IPS-NIHi7 (cell line): ENCODE results near the gene KATNAL2.

Experiments used
- DNase-seq: peaks from one replicate; pipeline ENCODE4 v3.0.0; 2012; ENCODE audit warnings: mixed read lengths; ENCODE audit errors: extremely low spot score

KATNAL2 gene

GRCh38 chr18:46917108-46917802, at the start of gene KATNAL2, which contains the start of gene PIAS2:
TSS of gene KATNAL2 (plus strand) at chr18:46917602. CDS start at chr18:46946873, 29,271 bp downstream.
TSS of gene PIAS2 (minus strand) at chr18:46917507. CDS start at chr18:46917345, 162 bp downstream.
- peak; percentile 88 for DNase-seq

DNA sequence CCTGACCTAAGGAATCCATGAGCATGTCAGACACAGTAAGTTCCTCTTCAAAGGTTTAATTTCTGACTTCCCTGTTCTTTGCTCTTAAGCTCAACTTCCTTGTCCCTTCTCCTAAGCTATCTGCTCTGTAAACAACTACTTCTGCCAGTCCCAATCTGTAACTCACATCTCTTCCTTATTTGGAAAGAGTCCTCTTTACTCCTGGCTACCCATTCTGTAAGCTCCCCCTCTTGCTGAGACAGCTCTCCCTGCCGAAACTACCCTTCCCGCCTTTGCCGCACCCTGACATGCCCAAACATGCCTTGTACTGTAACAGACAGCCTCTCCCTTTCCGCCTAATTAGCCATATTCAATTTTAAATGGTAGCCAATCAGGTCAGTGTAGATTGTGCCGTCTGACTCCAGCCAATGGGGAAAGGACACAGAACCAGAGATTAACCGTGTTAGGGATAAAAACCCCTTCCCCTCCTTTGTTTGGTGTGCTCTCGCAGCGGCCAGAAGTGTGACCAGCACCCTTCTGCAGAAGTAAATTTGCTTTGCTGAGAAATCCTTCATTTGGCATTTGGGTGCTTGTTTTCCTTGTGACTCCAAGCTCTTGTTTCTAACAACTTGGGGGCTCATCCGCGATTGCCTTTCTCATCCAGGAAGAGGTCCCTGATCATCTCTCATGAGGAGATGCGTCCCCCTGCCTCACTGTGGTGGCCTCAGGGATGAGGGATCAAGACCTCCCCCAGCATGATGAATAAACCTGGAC, 49.1 kb upstream of the KATNAL2 start:
- DNase-seq = no peak

DNA sequence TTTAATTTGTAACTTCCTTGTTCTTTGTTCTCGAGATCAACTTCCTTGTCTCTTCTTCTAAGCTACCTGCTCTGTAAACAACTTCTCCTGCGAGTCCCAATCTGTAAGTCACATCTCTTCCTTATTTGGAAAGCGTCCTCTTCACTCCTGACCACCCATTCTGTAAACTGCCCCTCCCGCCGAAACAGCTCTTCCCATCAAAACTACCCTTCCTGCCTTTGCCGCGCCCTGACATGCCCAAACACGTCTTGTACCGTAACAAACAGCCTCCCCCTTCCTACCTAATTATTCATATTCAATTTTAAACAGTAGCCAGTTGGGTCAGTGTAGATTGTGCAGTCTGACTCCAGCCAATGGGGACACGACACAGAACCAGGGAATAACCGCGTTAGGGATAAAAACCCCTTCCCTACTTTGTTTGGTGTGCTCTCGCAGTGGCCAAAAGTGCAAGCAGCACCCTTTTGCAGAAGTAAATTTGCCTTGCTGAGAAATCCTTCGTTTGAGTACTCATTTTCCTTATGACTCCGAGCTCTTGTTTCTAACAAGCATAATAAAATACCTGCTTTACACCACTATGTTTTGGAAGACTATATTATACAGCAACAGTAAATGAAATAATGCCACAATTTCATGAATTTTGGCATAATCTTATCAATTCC, 39.9 kb upstream of the KATNAL2 start:
- no peak for DNase-seq

- DNase-seq = no peak
Measured at GRCh38 chr18:46883180-46883579, 34.2 kb upstream of the KATNAL2 start.

- DNase-seq = no peak
Measured at GRCh38 chr18:46886893-46887292, 30.5 kb upstream of the KATNAL2 start.

GRCh38 chr18:46888965-46889364, 28.4 kb upstream of the KATNAL2 start:
- DNase-seq = no peak

DNA sequence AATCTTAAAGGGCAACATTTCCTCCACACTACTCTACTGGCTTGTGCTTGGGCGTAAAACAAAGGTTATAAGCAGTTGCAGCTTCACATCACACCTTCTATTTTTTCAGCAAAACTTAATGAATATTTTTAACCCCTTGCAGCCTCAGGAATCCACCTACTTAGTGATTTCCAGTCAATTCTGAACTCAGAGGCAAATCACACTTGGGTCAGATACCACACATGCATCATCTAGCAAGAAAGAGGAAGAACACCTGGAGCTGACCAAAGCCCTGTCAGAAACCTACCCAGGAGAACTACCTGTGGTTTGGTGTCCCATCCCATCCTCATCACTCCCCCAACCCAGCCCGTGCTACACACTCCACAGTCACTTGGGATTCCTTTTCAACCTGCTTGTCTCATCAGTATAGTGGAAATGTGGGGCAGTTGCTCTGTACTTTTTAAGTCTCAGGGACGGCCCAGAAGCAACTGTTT, 25.6 kb upstream of the KATNAL2 start:
- DNase-seq = no peak

DNA sequence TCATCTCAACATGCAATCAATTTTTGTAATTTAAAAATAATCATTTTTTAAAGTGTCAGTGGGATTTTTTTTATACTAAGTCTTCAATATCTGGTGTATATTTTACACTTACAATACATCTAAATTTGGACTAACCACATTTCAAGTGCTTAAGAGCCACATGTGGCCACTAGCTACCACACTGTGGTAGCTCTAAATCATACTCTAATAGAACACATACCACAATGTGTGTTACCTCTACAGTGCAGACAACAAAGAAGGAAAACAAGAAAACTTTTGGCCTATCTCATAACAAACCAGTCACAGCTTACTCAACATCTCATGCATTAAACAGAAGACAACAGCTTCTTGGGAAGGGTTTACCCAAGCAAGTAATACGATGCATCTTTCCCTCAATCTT, 24.6 kb upstream of the KATNAL2 start:
- DNase-seq = no peak

DNA sequence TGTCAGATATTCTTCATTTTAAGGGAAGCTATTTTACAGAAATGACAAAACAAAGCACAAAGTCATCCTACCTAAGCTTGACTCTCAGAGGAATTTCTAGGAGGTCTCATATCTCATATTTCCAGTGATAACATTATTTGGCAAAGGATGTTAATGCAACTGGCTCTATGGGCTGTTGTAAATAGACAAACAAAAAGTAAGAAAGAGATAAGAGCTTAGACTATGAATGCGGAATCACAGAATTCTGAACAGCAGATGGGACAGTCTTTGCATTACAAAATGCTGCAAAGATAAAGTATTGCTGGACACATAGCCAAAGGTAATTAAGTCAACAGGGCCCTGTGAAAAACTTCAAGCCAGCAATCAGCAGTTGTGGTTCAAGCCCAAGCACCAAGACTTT, 24.0 kb upstream of the KATNAL2 start:
- DNase-seq = no peak

DNA sequence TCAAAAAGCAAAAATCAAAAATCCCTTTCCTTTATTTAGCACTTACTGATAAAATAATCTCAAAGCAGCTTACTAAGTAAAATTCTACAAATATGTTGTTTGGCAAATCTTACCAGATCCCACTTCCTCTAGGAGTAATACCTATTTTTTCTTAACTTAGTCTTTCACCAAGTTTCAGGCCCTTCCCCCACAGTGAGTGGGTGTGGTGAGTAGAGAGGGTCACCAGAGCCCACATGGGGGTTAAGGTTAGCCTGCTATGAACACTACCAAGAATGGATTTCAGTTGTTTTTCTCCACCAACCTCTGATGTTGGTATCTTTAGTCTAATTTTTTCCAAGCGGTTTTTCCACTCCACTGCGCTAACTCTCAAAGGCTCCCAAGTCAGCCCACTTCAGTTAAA, 23.3 kb upstream of the KATNAL2 start:
- no peak for DNase-seq

GRCh38 chr18:46899274-46899948, 18.0 kb upstream of the KATNAL2 start:
- DNase-seq = peak; percentile 74

DNA sequence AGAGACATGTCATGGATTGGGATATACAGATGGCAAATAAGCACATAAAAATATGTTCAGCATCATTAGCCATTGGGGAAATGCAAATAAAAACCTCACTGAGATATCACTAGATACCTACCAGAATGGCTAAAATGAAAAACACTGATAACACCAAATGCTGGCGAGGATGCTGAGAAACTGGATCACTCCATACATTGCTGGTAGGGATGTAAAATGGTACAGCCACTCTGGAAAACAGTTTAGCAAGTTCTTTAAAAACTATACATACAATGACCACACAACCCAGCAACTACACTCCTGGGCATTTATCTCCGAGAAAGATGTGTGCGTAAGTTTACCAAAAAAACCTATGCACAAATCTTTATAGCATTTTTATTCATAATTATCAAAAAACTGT, 14.0 kb upstream of the KATNAL2 start:
- no peak for DNase-seq

DNA sequence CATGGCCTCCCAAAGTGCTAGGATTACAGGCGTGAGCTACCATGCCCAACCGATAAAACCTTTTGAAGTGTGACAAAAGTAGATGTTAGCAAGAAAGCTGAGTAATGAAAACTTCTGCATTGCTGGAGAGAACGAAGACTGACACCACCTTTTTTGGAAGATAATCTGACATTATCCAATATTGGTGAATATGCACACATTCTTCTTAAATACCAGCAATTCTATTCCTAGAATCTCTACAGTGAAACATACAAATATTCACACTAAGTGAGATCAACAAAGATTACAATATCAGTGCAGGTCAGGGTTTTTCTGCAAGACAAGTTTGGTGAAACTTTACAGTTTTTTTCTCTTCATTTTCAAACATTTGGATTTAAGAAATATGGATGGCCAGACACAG, 7.9 kb upstream of the KATNAL2 start:
- no peak for DNase-seq

- DNase-seq = no peak
Measured at GRCh38 chr18:46910856-46911255, 6.5 kb upstream of the KATNAL2 start.

DNA sequence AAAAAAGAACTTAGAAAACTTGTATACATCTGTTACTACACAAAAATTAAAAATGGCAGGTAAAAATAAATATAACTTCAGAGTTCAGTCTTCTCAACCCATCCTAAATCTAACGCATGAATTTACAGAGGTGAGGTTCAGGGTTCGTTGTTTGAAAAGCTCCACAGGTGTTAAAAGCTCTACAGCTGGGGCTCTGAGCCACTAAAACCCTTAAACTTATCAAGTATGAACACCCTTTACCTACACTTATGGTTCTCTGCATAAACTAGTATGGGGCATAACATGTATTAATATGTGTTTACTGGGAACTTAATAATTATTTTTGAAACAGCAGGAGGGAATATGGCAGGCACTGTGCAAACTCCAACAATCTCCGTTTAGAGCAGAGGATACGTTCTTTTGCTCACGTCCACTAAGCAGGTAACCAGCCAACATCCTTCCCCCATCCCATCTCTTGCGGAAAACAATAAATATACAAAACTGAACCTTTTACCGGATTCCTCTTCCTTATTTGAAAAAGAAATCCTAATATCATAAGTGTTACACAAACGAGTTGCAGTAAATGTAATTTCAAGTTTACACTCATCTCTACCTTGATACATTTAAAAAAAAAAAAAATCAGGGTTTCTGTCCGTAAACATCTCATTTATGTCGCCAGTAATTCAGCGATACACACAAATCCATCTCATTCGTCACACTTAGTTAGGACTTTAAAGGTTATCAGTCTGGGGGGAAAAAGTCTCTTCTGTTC, 1.4 kb upstream of the KATNAL2 start:
- no peak for DNase-seq

- DNase-seq = no peak
Measured at GRCh38 chr18:46916551-46917107, 773 bp upstream of the KATNAL2 start.

- DNase-seq = peak; percentile 68
Measured at GRCh38 chr18:46917803-46918600, 600 bp downstream of the KATNAL2 start.

DNA sequence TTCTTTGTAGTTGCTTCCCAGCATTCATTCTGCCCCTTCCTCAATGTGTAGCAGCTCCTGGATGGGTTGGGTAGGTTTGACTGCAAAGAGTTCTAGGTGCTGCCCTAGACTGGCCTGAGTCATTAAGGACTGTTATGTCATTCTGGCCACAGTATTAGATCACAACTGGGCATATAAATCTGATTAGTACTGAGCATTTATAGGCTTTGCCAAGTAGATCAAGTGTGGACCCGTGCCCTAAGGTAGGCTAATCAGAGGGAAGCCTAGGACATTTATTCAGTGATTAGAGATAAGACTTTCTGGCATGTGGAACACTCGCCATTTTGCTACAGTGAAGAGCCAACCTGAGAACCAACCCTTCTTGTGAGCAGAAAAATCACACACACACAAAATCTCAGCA, 2.7 kb downstream of the KATNAL2 start:
- no peak for DNase-seq

- no peak for DNase-seq
Measured at GRCh38 chr18:46920653-46921052, 3.3 kb downstream of the KATNAL2 start.

DNA sequence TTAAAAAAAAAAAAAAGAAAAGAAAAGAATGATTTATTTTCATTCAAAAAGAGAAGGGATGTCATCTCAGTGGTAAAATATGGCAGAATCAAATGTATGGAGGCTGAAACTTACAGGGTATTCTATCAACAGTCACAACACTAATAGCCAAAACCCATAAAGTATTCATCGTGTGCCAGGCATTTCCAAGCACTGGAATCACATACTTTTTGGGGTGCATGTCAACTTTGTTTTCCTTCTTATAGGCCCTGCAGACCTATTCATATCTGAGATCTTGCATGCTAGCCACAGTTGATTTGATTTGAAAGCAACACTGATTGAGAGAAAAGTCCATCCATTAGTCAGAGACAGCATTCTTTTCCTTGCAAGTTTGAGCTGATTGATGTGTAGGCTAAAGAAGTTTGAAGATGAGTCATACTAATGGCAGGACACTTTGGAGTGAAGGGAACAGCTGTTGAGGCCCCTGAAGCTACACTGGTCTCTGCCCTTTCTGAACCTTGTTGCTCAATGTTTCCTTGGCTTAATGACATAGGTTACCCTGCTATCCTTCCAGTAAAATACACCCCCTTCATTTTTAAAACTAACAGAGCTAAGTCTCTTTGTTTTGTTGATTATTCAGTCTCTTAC, 22.0 kb downstream of the KATNAL2 start:
- peak; percentile 33 for DNase-seq
